Erythroblast (primary cell): ENCODE measurements around the gene AGBL4.

Experiments
- GATA1 ChIP-seq: IDR thresholded peaks from 2 replicates; pipeline ENCODE4 v1.6.1; 2011; ENCODE audit warnings: low read depth, mild to moderate bottlenecking, control low read depth, low read length, moderate library complexity
- POLR2A ChIP-seq: IDR thresholded peaks from 2 replicates; pipeline ENCODE4 v1.6.1; 2011; ENCODE audit warnings: mild to moderate bottlenecking, low read length

DNA sequence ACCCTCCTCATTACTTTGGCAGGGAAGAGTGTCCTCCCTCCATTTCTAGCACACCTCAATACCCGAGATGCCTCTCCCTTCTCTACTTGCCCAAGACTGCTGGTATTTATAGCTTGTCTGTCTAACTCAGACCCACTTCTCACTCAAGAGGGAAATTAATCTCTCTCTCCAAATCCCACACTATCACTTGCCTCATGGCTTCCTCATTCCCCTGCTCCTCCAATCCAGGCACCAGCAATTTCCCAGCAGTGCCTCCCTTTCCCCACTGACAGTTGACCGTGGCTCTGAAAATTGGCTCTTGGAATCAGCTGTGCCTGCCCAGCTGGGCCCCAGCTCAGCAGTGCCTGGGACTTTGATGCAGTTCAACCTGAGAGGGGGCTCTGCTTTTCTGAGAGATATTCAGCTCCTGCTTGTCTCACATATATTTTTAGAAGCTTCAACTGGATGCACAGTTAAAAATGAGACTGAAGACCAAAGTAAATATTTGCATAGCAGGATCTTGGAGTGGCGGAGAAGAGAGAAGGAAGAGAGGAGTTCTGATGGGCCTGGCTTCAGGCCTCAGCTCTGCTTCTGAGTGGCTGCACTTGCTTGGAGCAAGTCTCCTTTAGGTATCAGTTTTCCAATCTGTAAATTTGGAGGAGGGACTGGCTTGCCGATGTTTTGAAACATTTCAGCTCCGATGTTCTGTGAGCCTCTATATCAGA is 1470.7 kb downstream of the AGBL4 start:
- TF ChIP-seq POLR2A = no peak
- no peak for TF ChIP-seq GATA1
